WTC11 (cell line): Measurements from ENCODE around the gene TNN. TPM values are rescaled to one million over a fixed set of nuclear protein-coding genes. Genes with fewer than 3 reads are reported as not detected.
A peak's percentile ranks its signal among the peaks of the same experiment; 100 is the strongest.

Source experiments
- ATAC-seq: fragments of 200-7000 bp; cut with Tn5 transposase; 2 replicates; pipeline ENCODE4 v1.10.0; 2021; ENCODE audit warnings: mild to moderate bottlenecking, moderate library complexity
- CTCF ChIA-PET: fragments of 300-600 bp; sonication (Branson Sonifier 250); formaldehyde crosslinking; loops from one replicate; lab custom pipeline; 2021; ENCODE audit warnings: antibody characterized with exemption; lab: Charles Lee
- POLR2A ChIA-PET: fragments of 350-600 bp; sonication (Branson Sonifier 250); formaldehyde crosslinking; loops from one replicate; lab custom pipeline; 2021; ENCODE audit warnings: antibody characterized with exemption; lab: Charles Lee
- DNase-seq: peaks from one replicate; pipeline ENCODE4 v3.0.0; 2021; ENCODE audit warnings: low spot score
- H3K27ac Mint-ChIP-seq: 2 replicates; pipeline ENCODE4 v1.8.0; 2021; ENCODE audit warnings: mixed read lengths
- H3K27me3 Mint-ChIP-seq: 2 replicates; pipeline ENCODE4 v1.8.0; 2021; ENCODE audit warnings: low read depth, mild to moderate bottlenecking, moderate library complexity, mixed read lengths
- H3K36me3 Mint-ChIP-seq: 2 replicates; pipeline ENCODE4 v1.8.0; 2021; ENCODE audit warnings: mixed read lengths
- H3K4me1 Mint-ChIP-seq: 2 replicates; pipeline ENCODE4 v1.8.0; 2022; ENCODE audit warnings: mixed read lengths
- H3K4me3 Mint-ChIP-seq: 2 replicates; pipeline ENCODE4 v1.8.0; 2021; ENCODE audit warnings: mild to moderate bottlenecking, moderate library complexity, mixed read lengths
- H3K9me3 Mint-ChIP-seq: 2 replicates; pipeline ENCODE4 v1.8.0; 2021; ENCODE audit warnings: mixed read lengths
- EMX1 ChIP-seq: fragments of 250-450 bp; sonication (Bioruptor Pico); IDR thresholded peaks from 2 replicates; pipeline ENCODE4 v1.8.0; 2021; ENCODE audit warnings: mild to moderate bottlenecking
- KAT7 ChIP-seq: sonication (generic); formaldehyde crosslinking; IDR thresholded peaks from 2 replicates; pipeline ENCODE4 v1.8.1; 2023; ENCODE audit warnings: missing genetic modification reagents, mild to moderate bottlenecking, borderline replicate concordance
- NFE2L1 ChIP-seq: sonication (generic); formaldehyde crosslinking; IDR thresholded peaks from 2 replicates; pipeline ENCODE4 v1.8.1; 2023; ENCODE audit warnings: missing genetic modification reagents
- NR3C1 ChIP-seq: sonication (generic); formaldehyde crosslinking; conservative IDR thresholded peaks from 2 replicates; pipeline ENCODE4 v1.8.1; 2023; ENCODE audit warnings: low read depth, mild to moderate bottlenecking, missing genetic modification reagents
- TCF7 ChIP-seq: sonication (generic); formaldehyde crosslinking; IDR thresholded peaks from 2 replicates; pipeline ENCODE4 v1.8.0; 2022; ENCODE audit warnings: mild to moderate bottlenecking, low read depth, missing genetic modification reagents, moderate library complexity
- ZNF232 ChIP-seq: sonication (generic); formaldehyde crosslinking; IDR thresholded peaks from 2 replicates; pipeline ENCODE4 v1.8.0; 2022; ENCODE audit warnings: mild to moderate bottlenecking, missing genetic modification reagents
- ZNF263 ChIP-seq: sonication (generic); formaldehyde crosslinking; IDR thresholded peaks from 2 replicates; pipeline ENCODE4 v1.8.1; 2022; ENCODE audit warnings: low read depth, mild to moderate bottlenecking, moderate library complexity, missing genetic modification reagents
- ZNF416 ChIP-seq: fragments of 250-450 bp; sonication (Bioruptor Pico); IDR thresholded peaks from 2 replicates; pipeline ENCODE4 v1.9.0; 2021; ENCODE audit warnings: mild to moderate bottlenecking, inconsistent platforms
- ZNF532 ChIP-seq: fragments of 250-450 bp; sonication (Bioruptor Pico); IDR thresholded peaks from 2 replicates; pipeline ENCODE4 v1.9.0; 2021; ENCODE audit warnings: mild to moderate bottlenecking, borderline replicate concordance
- ZNF671 ChIP-seq: fragments of 250-450 bp; sonication (Bioruptor Pico); IDR thresholded peaks from 2 replicates; pipeline ENCODE4 v1.8.0; 2021; ENCODE audit warnings: mild to moderate bottlenecking
- ZSCAN18 ChIP-seq: fragments of 250-450 bp; sonication (Bioruptor Pico); IDR thresholded peaks from 2 replicates; pipeline ENCODE4 v2.1.2; 2022; ENCODE audit warnings: mild to moderate bottlenecking, moderate library complexity
- total RNA-seq: library from RNA; stranded (reverse); gene quantifications from 3 replicates; pipeline ENCODE4 v1.2.3, GENCODE V29; 2021
- TF ChIP-seq, protein P1 (sequence below): sonication (generic); formaldehyde crosslinking; IDR thresholded peaks from 2 replicates; pipeline ENCODE4 v1.8.1; 2023; ENCODE audit warnings: mild to moderate bottlenecking, moderate library complexity, missing genetic modification reagents
- TF ChIP-seq, protein P2 (sequence below): sonication (generic); formaldehyde crosslinking; IDR thresholded peaks from 2 replicates; pipeline ENCODE4 v1.8.1; 2023; ENCODE audit warnings: mild to moderate bottlenecking, missing genetic modification reagents, moderate library complexity
- TF ChIP-seq, protein P3 (sequence below): sonication (generic); formaldehyde crosslinking; IDR thresholded peaks from 2 replicates; pipeline ENCODE4 v1.8.0; 2023; ENCODE audit warnings: missing genetic modification reagents
- TF ChIP-seq, protein P4 (sequence below): fragments of 250-450 bp; sonication (Bioruptor Pico); conservative IDR thresholded peaks from 2 replicates; pipeline ENCODE4 v1.9.0; 2021; ENCODE audit warnings: mild to moderate bottlenecking

Gene TNN
- total RNA-seq, 1 experiment from 2014 or later: 0.44 TPM

DNA sequence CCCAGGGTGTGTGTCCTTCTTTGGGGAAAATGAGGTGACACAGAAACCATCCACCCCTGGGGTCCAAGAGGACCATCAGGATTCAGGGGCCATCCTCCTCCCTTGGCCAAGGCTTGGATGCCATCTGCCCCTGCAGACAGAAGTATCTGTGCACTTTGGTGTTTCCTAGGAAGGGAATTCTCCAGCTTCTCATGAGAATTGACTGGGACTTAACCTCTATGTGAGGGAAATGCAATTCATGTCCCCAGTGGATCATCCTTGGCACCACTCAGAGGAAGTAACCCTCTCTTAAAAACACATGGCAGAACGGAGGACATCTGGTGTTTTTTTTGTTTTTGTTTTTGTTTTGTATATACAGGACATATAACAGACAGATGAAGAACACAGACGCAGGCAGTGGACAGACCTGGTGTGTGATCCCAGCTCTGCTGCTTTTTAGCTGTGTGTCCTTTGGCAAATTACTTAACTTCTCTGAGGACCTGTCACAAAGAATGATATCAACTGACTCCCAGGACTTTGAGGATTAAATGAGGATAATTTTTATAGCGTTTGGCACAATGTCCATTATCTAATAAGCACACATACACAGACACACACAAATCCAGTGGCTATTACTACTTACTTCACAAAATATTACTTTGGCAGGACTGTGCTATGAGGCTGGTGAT is 3.8 kb downstream of the TNN start:
- POLR2A ChIA-PET: no interaction called here
- Mint-ChIP-seq H3K36me3 (no peaks in the 10 kb centered on the region), H3K27ac (no peak overlapping the region)

GRCh38 chr1:175072099-175072951 is 4.7 kb downstream of the TNN start:
- no peak overlapping the region for H3K4me3 Mint-ChIP-seq
- peaks cover 41% of the 10 kb centered on the region for H3K4me1 Mint-ChIP-seq
- POLR2A ChIA-PET: no interaction called here
- ATAC-seq: peak; percentile 40
- H3K9me3 Mint-ChIP-seq: no peaks in the 10 kb centered on the region
- H3K36me3 Mint-ChIP-seq: no peaks in the 10 kb centered on the region
- CTCF ChIA-PET: interaction anchor here (1.2 kb wide), 1 partner anchor 53 kb away, joined by 5 read pairs; no protein-coding TSS in a partner anchor
- peaks cover 13% of the 10 kb centered on the region for H3K27me3 Mint-ChIP-seq
- DNase-seq: no peak
- no peak overlapping the region for H3K27ac Mint-ChIP-seq
- no peak for TF ChIP-seq TCF7 (CRISPR knock-in tag)
- TF ChIP-seq, protein P1, sequence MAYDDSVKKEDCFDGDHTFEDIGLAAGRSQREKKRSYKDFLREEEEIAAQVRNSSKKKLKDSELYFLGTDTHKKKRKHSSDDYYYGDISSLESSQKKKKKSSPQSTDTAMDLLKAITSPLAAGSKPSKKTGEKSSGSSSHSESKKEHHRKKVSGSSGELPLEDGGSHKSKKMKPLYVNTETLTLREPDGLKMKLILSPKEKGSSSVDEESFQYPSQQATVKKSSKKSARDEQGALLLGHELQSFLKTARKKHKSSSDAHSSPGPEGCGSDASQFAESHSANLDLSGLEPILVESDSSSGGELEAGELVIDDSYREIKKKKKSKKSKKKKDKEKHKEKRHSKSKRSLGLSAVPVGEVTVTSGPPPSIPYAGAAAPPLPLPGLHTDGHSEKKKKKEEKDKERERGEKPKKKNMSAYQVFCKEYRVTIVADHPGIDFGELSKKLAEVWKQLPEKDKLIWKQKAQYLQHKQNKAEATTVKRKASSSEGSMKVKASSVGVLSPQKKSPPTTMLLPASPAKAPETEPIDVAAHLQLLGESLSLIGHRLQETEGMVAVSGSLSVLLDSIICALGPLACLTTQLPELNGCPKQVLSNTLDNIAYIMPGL (CRISPR knock-in tag): no peak
- TF ChIP-seq, protein P2, sequence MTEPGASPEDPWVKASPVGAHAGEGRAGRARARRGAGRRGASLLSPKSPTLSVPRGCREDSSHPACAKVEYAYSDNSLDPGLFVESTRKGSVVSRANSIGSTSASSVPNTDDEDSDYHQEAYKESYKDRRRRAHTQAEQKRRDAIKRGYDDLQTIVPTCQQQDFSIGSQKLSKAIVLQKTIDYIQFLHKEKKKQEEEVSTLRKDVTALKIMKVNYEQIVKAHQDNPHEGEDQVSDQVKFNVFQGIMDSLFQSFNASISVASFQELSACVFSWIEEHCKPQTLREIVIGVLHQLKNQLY: no peak
- TF ChIP-seq ZNF671 (CRISPR knock-in tag): no peak
- TF ChIP-seq ZNF416: no peak
- TF ChIP-seq, protein P3, sequence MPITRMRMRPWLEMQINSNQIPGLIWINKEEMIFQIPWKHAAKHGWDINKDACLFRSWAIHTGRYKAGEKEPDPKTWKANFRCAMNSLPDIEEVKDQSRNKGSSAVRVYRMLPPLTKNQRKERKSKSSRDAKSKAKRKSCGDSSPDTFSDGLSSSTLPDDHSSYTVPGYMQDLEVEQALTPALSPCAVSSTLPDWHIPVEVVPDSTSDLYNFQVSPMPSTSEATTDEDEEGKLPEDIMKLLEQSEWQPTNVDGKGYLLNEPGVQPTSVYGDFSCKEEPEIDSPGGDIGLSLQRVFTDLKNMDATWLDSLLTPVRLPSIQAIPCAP (CRISPR knock-in tag): 0 out of 2 replicates have a peak, but pooled peaks have one; percentile 56
- no peak for TF ChIP-seq ZNF263 (CRISPR knock-in tag)
- TF ChIP-seq, protein P4, sequence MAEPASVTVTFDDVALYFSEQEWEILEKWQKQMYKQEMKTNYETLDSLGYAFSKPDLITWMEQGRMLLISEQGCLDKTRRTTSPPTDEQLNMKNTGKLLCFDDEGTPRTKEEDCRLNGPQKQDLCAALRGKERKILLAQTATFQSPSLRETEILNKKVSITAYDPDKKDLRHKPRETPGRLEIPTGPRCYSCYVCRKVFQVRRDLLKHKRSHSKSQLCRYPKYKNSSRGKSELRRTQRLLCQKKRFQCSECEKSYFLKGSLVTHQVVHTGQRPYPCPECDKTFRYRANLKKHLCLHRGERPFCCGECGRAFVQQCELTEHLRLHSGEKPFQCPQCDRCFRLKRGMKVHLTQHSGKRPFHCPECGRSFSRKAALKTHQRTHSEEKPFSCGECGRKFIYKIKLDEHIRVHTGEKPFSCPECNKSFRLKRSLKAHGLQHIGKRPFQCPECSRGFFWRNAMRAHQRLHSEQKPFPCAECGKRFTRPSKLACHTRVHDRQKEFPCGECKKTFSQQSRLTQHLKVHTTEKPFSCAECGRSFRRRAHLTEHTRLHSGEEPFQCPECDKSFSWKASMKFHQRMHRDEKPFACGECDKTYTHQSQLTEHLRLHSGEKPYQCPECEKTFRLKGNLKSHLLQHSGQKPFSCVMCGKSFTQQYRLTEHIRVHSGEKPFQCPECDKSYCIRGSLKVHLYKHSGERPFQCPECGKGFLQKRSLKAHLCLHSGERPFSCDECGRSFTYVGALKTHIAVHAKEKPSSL (CRISPR knock-in tag): no peak
- no peak for TF ChIP-seq KAT7 (CRISPR knock-in tag)
- peak; percentile 79 for TF ChIP-seq ZNF232 (CRISPR knock-in tag)
- peak; percentile 39; the same call in 1 of the 2 replicates for TF ChIP-seq NFE2L1 (CRISPR knock-in tag)

More for the DNA sequence above, 3.8 kb downstream of the TNN start:
- DNase-seq (no peak), ATAC-seq (no peak)
- CTCF ChIA-PET: interaction anchor here (1.2 kb wide), 1 partner anchor 54 kb away, joined by 5 read pairs; no protein-coding TSS in a partner anchor
- no peak overlapping the region for H3K4me3 Mint-ChIP-seq
- no peaks in the 10 kb centered on the region for H3K9me3 Mint-ChIP-seq
- H3K27me3 Mint-ChIP-seq: peaks cover 13% of the 10 kb centered on the region
- peaks cover 43% of the 10 kb centered on the region for H3K4me1 Mint-ChIP-seq
- TF ChIP-seq NR3C1 (CRISPR knock-in tag) (no peak), ZSCAN18 (CRISPR knock-in tag) (no peak), EMX1 (CRISPR knock-in tag) (no peak), ZNF532 (CRISPR knock-in tag) (no peak)
